ENCODE results near the gene BIRC5. TPM values are rescaled to one million over a fixed set of nuclear protein-coding genes. Genes with fewer than 3 reads are reported as not detected.
A peak's percentile ranks its signal among the peaks of the same experiment; 100 is the strongest.

Gene BIRC5
- total RNA-seq, 6 experiments from 2014 or later, result 0.57 to 2.0 (median 1.4) TPM

DNA sequence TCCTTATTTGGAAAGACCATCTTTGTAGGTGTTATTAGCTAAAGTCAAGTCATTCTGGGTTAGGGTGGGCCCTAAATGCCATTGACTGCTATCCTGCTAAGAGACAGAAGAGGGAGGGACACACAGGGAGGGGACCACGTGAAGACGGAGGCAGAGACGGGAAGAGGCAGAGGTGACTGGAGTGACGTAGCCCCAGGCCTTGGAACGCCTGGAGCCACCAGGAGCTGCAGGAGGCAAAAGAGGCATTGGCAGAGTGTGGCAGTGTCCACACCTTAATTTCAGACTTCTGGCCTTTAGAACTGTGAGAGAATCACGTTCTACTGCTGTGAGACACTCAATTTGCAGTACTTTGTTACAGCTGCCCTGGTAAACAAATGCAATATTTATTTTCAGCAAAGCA, 13.6 kb upstream of the BIRC5 start:
- TF ChIP-seq, protein P1, sequence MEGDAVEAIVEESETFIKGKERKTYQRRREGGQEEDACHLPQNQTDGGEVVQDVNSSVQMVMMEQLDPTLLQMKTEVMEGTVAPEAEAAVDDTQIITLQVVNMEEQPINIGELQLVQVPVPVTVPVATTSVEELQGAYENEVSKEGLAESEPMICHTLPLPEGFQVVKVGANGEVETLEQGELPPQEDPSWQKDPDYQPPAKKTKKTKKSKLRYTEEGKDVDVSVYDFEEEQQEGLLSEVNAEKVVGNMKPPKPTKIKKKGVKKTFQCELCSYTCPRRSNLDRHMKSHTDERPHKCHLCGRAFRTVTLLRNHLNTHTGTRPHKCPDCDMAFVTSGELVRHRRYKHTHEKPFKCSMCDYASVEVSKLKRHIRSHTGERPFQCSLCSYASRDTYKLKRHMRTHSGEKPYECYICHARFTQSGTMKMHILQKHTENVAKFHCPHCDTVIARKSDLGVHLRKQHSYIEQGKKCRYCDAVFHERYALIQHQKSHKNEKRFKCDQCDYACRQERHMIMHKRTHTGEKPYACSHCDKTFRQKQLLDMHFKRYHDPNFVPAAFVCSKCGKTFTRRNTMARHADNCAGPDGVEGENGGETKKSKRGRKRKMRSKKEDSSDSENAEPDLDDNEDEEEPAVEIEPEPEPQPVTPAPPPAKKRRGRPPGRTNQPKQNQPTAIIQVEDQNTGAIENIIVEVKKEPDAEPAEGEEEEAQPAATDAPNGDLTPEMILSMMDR (IDR thresholded peaks at IDR 0.05), result no peak
- no peak for TF ChIP-seq POLR2A (IDR thresholded peaks at IDR 0.05)
- intact Hi-C loops (cut with DNase I), result no loop called here
- ATAC-seq (peak in 1 of 4 donors; percentile 9), DNase-seq (no peak)
- Histone ChIP-seq H3K9me3 (no peaks in the 10 kb centered on the region), H3K27ac (no peak overlapping the region), H3K27me3 (no peaks in the 10 kb centered on the region), H3K4me1 (peaks cover 0 to 10% (median 0%) of the 10 kb centered on the region in 4 donors), H3K4me3 (no peak overlapping the region), H3K36me3 (peaks cover 0 to 56% (median 38%) of the 10 kb centered on the region in 4 donors)
- WGBS (ENCODE audit: insufficient coverage, low coverage, low lambda C conversion rate, missing lambda C conversion rate), result 71% methylated on average over 6 of the region's 6 CpGs

DNA sequence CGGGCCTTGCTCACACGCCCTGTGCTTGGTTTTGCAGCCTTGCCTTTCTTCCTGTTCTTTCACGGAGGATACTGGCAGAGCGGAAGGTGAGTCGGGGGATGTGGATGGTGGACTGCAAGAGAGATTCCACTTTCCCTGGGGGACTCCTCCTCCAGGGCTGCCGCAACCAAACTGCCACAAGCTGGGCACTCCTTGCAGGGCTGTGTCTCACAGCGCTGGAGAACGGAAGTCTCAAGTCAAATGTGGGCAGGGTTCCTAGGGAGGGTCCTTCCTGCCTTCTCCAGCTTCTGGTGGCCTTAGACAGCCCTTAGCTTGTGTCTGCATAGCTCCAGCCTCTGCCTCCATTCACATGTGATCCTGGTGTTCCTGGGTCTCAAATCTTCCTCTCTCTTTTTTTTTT, 11.4 kb upstream of the BIRC5 start:
- Histone ChIP-seq H3K9me3 (no peaks in the 10 kb centered on the region), H3K4me3 (no peak overlapping the region), H3K27ac (no peak overlapping the region), H3K27me3 (no peaks in the 10 kb centered on the region), H3K36me3 (peaks cover 0 to 49% (median 26%) of the 10 kb centered on the region in 4 donors), H3K4me1 (peaks cover 0 to 10% (median 0%) of the 10 kb centered on the region in 4 donors)
- TF ChIP-seq, protein P1 (IDR thresholded peaks at IDR 0.05), result no peak
- TF ChIP-seq POLR2A (IDR thresholded peaks at IDR 0.05), result no peak
- intact Hi-C loops (cut with DNase I), result no loop called here
- DNase-seq, result no peak
- WGBS (ENCODE audit: insufficient coverage, low coverage, low lambda C conversion rate, missing lambda C conversion rate), result 96% methylated on average over 4 of the region's 8 CpGs
- no peak for ATAC-seq

DNA sequence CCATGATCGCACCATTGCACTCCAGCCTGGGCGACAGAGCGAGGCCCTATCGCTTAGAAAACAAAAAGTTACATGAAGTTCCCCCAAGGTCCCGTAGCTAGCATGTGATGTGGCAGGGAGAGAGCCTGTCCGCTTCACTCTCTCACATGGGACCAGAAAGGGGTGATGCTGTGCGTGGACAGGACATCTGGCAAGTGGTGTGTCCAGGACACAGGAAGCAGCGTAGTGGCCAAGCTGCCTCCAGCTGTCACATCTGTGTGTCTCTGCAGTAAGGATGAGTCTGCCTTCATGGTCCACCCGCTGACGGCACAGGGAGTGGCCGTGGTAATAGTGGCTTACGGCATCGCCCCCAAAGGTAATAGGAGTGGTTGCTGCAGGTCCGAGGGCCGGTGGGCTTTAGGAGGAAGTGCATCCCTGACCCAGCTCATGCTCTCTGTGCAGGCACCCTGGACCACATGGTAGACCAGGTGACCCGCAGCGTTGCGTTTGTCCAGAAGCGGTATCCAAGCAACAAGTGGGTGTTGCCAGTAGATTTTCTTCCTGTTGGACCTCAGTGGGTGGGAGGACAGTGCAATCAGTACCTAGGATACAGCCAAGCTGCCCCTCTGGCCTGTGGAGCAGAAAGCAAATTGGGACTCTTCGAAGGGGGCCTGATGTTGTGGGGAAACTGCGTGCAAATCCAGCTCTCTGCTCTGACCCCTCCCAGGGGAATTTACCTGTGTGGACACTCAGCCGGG, 9.5 kb upstream of the BIRC5 start:
- intact Hi-C loops (cut with DNase I), result no loop called here
- Histone ChIP-seq H3K36me3 (peaks cover 0 to 44% (median 23%) of the 10 kb centered on the region in 4 donors), H3K9me3 (no peaks in the 10 kb centered on the region), H3K27ac (no peak overlapping the region), H3K4me1 (peaks cover 0 to 9% (median 0%) of the 10 kb centered on the region in 4 donors), H3K27me3 (no peaks in the 10 kb centered on the region), H3K4me3 (no peak overlapping the region)
- DNase-seq (no peak), ATAC-seq (peak in 3 of 4 donors; percentile 4 to 10 (median 7))
- no CpG with 5 or more reads among the region's 22 CpGs for WGBS (ENCODE audit: insufficient coverage, low coverage, low lambda C conversion rate, missing lambda C conversion rate)
- TF ChIP-seq, protein P1 (IDR thresholded peaks at IDR 0.05), result no peak
- no peak for TF ChIP-seq POLR2A (IDR thresholded peaks at IDR 0.05)

DNA sequence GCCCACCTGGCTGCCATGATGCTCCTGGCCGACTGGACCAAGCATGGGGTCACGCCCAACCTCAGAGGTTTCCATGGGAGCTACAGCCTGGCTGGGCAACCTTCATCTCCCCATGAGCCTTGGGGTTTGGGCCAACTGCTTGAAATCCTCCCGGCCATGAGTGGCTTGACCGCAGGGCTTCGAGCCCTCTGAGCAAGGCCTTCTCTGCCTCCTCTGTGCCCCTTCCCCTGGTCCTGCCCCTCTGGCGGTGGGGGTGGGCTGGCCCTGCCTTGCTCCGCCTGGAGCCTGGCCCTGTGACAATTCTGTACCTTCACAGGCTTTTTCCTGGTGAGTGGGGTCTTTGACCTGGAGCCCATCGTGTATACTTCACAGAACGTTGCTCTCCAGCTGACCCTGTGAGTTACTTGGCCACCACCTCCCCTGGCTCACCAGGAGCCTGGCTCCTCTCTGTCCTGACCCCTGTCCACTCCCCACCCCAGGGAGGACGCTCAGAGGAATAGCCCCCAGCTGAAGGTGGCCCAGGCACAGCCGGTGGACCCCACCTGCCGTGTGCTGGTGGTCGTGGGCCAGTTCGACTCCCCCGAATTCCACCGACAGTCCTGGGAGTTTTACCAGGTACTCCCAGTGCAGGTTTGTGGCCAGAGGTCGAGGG, 8.8 kb upstream of the BIRC5 start:
- Histone ChIP-seq H3K4me3 (no peak overlapping the region), H3K27me3 (no peaks in the 10 kb centered on the region), H3K9me3 (no peaks in the 10 kb centered on the region), H3K27ac (no peak overlapping the region), H3K36me3 (peaks cover 0 to 44% (median 23%) of the 10 kb centered on the region in 4 donors), H3K4me1 (peaks cover 0 to 2% (median 0%) of the 10 kb centered on the region in 4 donors)
- intact Hi-C loops (cut with DNase I), result no loop called here
- DNase-seq (no peak), ATAC-seq (peak in 2 of 4 donors; percentile 14 to 31)
- TF ChIP-seq POLR2A (IDR thresholded peaks at IDR 0.05), result no peak
- TF ChIP-seq, protein P1 (IDR thresholded peaks at IDR 0.05), result no peak
- 17% methylated on average over 1 of the region's 17 CpGs for WGBS (ENCODE audit: insufficient coverage, low coverage, low lambda C conversion rate, missing lambda C conversion rate)
